SK-N-SH (cell line): ENCODE results near the gene TAC4.

ENCODE experiments used
- CTCF ChIP-seq: fragments of 200-600 bp; sonication (generic); IDR thresholded peaks from 2 replicates; pipeline ENCODE4 v1.6.1; 2017; ENCODE audit warnings: antibody characterized with exemption, mild to moderate bottlenecking, moderate library complexity
- EZH2phosphoT487 ChIP-seq: fragments of 200-600 bp; sonication (generic); IDR thresholded peaks from 2 replicates; pipeline ENCODE4 v1.6.1; 2017; ENCODE audit warnings: low read depth, mixed run types, mild to moderate bottlenecking, antibody characterized with exemption, moderate library complexity, borderline replicate concordance
- POLR2AphosphoS5 ChIP-seq: IDR thresholded peaks from 2 replicates; pipeline ENCODE4 v1.6.1; 2012; ENCODE audit warnings: low read depth, low read length
- SMC3 ChIP-seq: IDR thresholded peaks from 2 replicates; pipeline ENCODE4 v1.6.1; 2012; ENCODE audit warnings: low read depth, low read length, improper control_type of control experiment
- TF ChIP-seq, protein P1 (sequence below): fragments of 150-350 bp; IDR thresholded peaks from 2 replicates; pipeline ENCODE4 v1.6.1; 2016; ENCODE audit warnings: mild to moderate bottlenecking, low read depth, low read length

GRCh38 chr17:49809056-49809455 lies 38.8 kb downstream of the TAC4 start:
- TF ChIP-seq CTCF (no peak), POLR2AphosphoS5 (no peak), SMC3 (no peak), EZH2phosphoT487 (no peak)
- TF ChIP-seq, protein P1, sequence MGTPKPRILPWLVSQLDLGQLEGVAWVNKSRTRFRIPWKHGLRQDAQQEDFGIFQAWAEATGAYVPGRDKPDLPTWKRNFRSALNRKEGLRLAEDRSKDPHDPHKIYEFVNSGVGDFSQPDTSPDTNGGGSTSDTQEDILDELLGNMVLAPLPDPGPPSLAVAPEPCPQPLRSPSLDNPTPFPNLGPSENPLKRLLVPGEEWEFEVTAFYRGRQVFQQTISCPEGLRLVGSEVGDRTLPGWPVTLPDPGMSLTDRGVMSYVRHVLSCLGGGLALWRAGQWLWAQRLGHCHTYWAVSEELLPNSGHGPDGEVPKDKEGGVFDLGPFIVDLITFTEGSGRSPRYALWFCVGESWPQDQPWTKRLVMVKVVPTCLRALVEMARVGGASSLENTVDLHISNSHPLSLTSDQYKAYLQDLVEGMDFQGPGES: no peak
